Right atrium auricular region (tissue), 2 donors: Measurements from ENCODE around the gene MMD. TPM values are rescaled to one million over a fixed set of nuclear protein-coding genes. Genes with fewer than 3 reads are reported as not detected.

Experiments
- DNase-seq: peaks from one replicate; pipeline ENCODE4 v3.0.0-alpha.2; 2019; ENCODE audit warnings: low spot score
- H3K27ac ChIP-seq, 2 donors: fragments of 200-600 bp; sonication (generic); 1 replicate in 1 of 2; 2 replicates in 1 of 2; pipeline ENCODE4 v1.5.1; 2016 to 2019
- H3K27me3 ChIP-seq, 2 donors: fragments of 200-600 bp; sonication (generic); one replicate each; pipeline versions ENCODE4 v1.5.1 to v1.6.0; 2017 to 2019
- H3K36me3 ChIP-seq: fragments of 200-600 bp; sonication (generic); one replicate; pipeline ENCODE4 v1.5.1; 2016
- H3K4me1 ChIP-seq, 2 donors: fragments of 200-600 bp; sonication (generic); one replicate each; pipeline versions ENCODE4 v1.5.1 to v1.6.0; 2017 to 2019
- H3K4me3 ChIP-seq, 2 donors: fragments of 200-600 bp; sonication (generic); 1 replicate in 1 of 2; 2 replicates in 1 of 2; pipeline ENCODE4 v1.5.1; 2017 to 2019; ENCODE audit warnings: mild to moderate bottlenecking in 1 of 2, moderate library complexity in 1 of 2
- H3K9me3 ChIP-seq, 2 donors: fragments of 200-600 bp; sonication (generic); one replicate each; pipeline ENCODE4 v1.5.1; 2019
- total RNA-seq, 2 donors: library from RNA; depleted of rRNA; stranded (reverse); fragments of >200 nt; gene quantifications; one replicate each; pipeline ENCODE4 v1.1.0, GENCODE V29; 2016
- TF ChIP-seq, protein P1 (sequence below), 2 donors: fragments of 200-600 bp; sonication (generic); IDR thresholded peaks; one replicate each; pipeline ENCODE4 v1.5.1; 2019; ENCODE audit warnings: antibody characterized with exemption in 2 of 2

Gene MMD
- total RNA-seq, 2 donors from 2014 or later, result 12.5 to 17.5 TPM

- peak overlapping the region; percentile 91 to 92 for H3K27ac ChIP-seq
- peak overlapping the region; percentile 92 to 98 for H3K4me3 ChIP-seq
- no peaks in the 10 kb centered on the region for H3K9me3 ChIP-seq
- TF ChIP-seq, protein P1, sequence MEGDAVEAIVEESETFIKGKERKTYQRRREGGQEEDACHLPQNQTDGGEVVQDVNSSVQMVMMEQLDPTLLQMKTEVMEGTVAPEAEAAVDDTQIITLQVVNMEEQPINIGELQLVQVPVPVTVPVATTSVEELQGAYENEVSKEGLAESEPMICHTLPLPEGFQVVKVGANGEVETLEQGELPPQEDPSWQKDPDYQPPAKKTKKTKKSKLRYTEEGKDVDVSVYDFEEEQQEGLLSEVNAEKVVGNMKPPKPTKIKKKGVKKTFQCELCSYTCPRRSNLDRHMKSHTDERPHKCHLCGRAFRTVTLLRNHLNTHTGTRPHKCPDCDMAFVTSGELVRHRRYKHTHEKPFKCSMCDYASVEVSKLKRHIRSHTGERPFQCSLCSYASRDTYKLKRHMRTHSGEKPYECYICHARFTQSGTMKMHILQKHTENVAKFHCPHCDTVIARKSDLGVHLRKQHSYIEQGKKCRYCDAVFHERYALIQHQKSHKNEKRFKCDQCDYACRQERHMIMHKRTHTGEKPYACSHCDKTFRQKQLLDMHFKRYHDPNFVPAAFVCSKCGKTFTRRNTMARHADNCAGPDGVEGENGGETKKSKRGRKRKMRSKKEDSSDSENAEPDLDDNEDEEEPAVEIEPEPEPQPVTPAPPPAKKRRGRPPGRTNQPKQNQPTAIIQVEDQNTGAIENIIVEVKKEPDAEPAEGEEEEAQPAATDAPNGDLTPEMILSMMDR (IDR thresholded peaks at IDR 0.05), result no peak
- no peaks in the 10 kb centered on the region for H3K27me3 ChIP-seq
- no peaks in the 10 kb centered on the region for H3K36me3 ChIP-seq
- H3K4me1 ChIP-seq, result peaks cover 0 to 42% of the 10 kb centered on the region in 2 donors
- peak; percentile 68 for DNase-seq
Measured at GRCh38 chr17:55420776-55421178, 858 bp downstream of the MMD start.

GRCh38 chr17:55420067-55420775 is 1.4 kb downstream of the MMD start:
- Histone ChIP-seq H3K27me3 (no peaks in the 10 kb centered on the region), H3K4me3 (peak overlapping the region; percentile 92 to 98), H3K9me3 (no peaks in the 10 kb centered on the region), H3K4me1 (peaks cover 0 to 46% of the 10 kb centered on the region in 2 donors), H3K36me3 (no peaks in the 10 kb centered on the region), H3K27ac (peak overlapping the region; percentile 91 to 92)
- DNase-seq, result no peak
- TF ChIP-seq, protein P1 (IDR thresholded peaks at IDR 0.05), result no peak

DNA sequence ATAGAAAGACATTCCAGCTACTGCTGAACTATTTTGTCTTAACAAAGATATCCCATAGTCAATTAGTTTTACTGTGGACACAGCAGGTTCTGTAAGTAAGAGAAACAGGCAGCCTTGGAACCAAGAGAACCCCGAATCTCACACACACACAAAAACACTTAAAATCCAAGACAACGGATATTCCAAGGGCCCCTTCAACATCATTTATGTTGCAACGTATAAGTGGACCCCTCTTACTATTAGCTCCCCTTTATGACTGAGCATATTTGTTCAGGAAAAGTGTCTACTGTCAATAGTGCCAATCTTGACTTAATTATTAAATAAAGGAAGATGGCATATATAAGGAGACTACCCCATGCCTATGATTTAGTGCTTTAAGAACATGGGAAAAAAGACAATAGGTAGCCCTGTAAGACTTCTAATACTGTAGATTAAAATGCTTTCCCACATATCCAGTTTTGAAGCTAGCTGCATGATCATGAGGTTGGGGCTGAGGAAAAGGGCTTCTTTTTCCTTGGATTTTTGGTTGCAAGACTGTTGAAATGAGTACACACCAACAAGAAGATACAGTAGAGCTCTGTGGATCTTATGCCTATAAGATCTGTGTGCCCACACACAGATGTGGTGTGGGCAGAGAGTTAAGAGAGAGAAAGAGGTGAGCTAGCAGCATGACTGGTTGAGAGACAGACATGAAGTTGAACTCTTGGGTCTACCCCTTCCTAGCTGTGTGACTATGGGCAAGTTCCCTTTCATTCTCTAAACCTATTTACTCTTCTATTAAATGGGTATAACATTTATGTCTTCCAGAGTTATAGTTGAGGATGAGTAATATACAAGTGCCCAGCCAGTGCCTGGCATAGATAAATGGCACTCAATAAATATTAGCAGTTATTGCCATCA is 3.0 kb downstream of the MMD start:
- TF ChIP-seq, protein P1 (IDR thresholded peaks at IDR 0.05), result no peak
- H3K27me3 ChIP-seq, result no peaks in the 10 kb centered on the region
- H3K36me3 ChIP-seq, result peaks cover 5% of the 10 kb centered on the region
- no peak overlapping the region for H3K4me3 ChIP-seq
- H3K9me3 ChIP-seq, result no peaks in the 10 kb centered on the region
- peaks cover 0 to 50% of the 10 kb centered on the region in 2 donors for H3K4me1 ChIP-seq
- H3K27ac ChIP-seq, result no peak overlapping the region
- DNase-seq, result no peak

DNA sequence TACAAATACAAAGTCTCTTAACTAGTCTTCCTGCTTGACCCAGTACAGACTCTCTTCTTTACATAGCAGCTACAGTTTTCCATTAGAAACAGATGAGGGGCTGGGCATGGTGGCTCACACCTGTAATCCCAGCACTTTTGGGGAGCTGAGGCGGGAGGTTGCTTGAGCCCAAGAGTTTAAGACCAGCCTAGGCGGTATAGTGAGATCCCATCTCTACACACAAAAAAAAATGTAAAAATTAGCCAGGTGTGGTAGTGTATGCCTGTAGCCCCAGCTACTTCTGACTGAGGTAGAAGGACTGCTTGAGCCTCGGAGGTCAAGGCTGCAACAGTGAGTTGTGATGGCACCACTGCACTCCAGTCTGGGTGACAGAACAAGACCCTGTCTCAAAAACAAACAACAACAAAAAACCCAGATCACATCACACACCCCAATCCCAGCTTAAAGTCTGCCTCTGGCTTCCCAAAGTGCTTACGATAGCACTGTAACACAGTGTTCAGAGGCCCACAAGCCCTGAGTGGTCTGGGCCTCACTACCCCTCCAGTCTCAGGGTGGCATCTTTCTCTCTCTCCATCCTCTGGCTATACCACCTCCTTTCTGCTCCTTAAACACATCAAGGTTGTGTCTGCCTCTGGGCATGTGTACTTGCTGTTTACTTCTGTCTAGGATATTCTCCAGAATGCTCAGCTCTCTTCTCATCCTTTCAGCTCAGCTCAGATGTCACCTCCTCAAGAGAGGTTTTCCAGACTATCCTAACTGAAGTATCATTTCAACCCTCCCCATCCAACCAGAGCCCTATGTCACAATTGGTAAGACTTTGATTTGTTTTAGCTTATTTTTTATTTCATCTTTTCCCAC is 4.0 kb downstream of the MMD start:
- H3K36me3 ChIP-seq, result peaks cover 14% of the 10 kb centered on the region
- no peaks in the 10 kb centered on the region for H3K27me3 ChIP-seq
- H3K27ac ChIP-seq, result peak overlapping the region in 1 of 2 donors; percentile 73
- TF ChIP-seq, protein P1 (IDR thresholded peaks at IDR 0.05), result no peak
- H3K4me3 ChIP-seq, result no peak overlapping the region
- DNase-seq, result no peak
- no peaks in the 10 kb centered on the region for H3K9me3 ChIP-seq
- peaks cover 0 to 48% of the 10 kb centered on the region in 2 donors for H3K4me1 ChIP-seq

GRCh38 chr17:55416470-55417052 is 5.1 kb downstream of the MMD start:
- peaks cover 0 to 42% of the 10 kb centered on the region in 2 donors for H3K4me1 ChIP-seq

More at GRCh38 chr17:55416470-55417052, 5.1 kb downstream of the MMD start:
- DNase-seq, result no peak
- Histone ChIP-seq H3K36me3 (peaks cover 24% of the 10 kb centered on the region), H3K27me3 (no peaks in the 10 kb centered on the region), H3K4me3 (no peak overlapping the region), H3K9me3 (no peaks in the 10 kb centered on the region), H3K27ac (peak overlapping the region; percentile 60 to 73)
- TF ChIP-seq, protein P1 (IDR thresholded peaks at IDR 0.05), result no peak
